HG03457 (cell line): ENCODE measurements around the gene RHOF.
"Not testable (repeated sequence)": the region's sequence is repeated elsewhere in the genome, so short reads cannot be mapped to it uniquely, and the experiment has no call there.

Experiments used
- ATAC-seq: cut with Tn5 transposase; IDR thresholded peaks from one replicate; pipeline ENCODE4 v1.9.1; 2021; ENCODE audit warnings: moderate number of reproducible peaks; ENCODE audit not compliant: unreplicated experiment

Gene RHOF

GRCh38 chr12:121750507-121750955 lies 43.0 kb downstream of the RHOF start:
- no peak for ATAC-seq

- ATAC-seq, result no peak
These were observed 44.2 kb downstream of the RHOF start for GRCh38 chr12:121749267-121749666.

GRCh38 chr12:121748571-121749265 lies 44.8 kb downstream of the RHOF start:
- no peak for ATAC-seq

GRCh38 chr12:121748218-121748570 lies 45.3 kb downstream of the RHOF start:
- no peak for ATAC-seq

- not testable (repeated sequence) for ATAC-seq
These were observed 47.9 kb downstream of the RHOF start for GRCh38 chr12:121745545-121745944.

- no peak for ATAC-seq
These were observed 51.7 kb downstream of the RHOF start for GRCh38 chr12:121741743-121742142.

- ATAC-seq, result no peak
These were observed 52.6 kb downstream of the RHOF start for GRCh38 chr12:121740847-121741246.

- no peak for ATAC-seq
These were observed 55.1 kb downstream of the RHOF start for GRCh38 chr12:121738340-121738858.

GRCh38 chr12:121733849-121734248 lies 59.6 kb downstream of the RHOF start:
- ATAC-seq, result no peak

- no peak for ATAC-seq
These were observed 62.0 kb downstream of the RHOF start for GRCh38 chr12:121731473-121731872.

GRCh38 chr12:121729021-121729420 lies 64.5 kb downstream of the RHOF start:
- no peak for ATAC-seq
